LNCAP (cell line): Measurements from ENCODE around the gene CNTLN.

Experiments
- TF ChIP-seq, protein P1 (sequence below): fragments of 450-650 bp; IDR thresholded peaks from 2 replicates; pipeline ENCODE4 v1.5.1; 2017; ENCODE audit warnings: mild to moderate bottlenecking

The CNTLN gene

DNA sequence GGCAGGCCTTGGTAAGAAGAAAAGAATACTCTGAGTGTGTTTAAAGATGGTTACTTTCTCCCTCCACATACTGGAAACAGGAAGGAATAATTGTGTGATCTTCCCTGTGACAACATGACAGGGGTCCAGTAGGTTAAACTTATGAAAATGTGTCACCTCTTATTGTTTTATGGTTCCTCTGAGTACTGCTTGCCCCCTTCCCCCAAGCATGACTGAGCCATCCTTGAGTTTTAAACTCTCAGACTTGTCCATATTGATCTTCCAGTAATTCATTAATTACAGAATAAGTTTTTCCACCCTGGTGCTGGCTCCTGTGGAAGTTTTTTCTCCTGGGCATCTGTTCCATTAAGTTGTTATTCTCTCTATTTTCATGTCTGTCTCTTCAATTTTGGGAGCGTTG lies 95.8 kb downstream of the CNTLN start:
- TF ChIP-seq, protein P1, sequence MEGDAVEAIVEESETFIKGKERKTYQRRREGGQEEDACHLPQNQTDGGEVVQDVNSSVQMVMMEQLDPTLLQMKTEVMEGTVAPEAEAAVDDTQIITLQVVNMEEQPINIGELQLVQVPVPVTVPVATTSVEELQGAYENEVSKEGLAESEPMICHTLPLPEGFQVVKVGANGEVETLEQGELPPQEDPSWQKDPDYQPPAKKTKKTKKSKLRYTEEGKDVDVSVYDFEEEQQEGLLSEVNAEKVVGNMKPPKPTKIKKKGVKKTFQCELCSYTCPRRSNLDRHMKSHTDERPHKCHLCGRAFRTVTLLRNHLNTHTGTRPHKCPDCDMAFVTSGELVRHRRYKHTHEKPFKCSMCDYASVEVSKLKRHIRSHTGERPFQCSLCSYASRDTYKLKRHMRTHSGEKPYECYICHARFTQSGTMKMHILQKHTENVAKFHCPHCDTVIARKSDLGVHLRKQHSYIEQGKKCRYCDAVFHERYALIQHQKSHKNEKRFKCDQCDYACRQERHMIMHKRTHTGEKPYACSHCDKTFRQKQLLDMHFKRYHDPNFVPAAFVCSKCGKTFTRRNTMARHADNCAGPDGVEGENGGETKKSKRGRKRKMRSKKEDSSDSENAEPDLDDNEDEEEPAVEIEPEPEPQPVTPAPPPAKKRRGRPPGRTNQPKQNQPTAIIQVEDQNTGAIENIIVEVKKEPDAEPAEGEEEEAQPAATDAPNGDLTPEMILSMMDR = no peak

DNA sequence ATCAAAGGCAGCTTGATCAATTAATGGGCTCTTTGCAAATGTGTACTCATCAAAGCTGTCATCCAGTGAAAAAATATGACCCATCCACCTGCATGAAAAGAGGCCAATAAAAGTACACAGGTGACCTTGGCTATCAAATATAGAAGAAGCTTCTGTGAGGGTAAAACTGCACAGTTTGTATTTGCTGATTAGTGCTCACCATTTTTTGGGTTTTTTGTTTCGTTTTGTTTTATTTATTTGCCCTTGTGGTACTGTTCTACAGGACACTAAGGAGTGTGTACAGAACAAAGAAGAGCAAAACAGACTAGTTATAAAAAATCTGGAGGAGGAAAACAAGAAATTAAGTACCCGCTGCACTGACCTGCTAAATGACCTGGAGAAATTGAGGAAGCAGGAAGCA lies 101.3 kb downstream of the CNTLN start:
- TF ChIP-seq, protein P1 = no peak

DNA sequence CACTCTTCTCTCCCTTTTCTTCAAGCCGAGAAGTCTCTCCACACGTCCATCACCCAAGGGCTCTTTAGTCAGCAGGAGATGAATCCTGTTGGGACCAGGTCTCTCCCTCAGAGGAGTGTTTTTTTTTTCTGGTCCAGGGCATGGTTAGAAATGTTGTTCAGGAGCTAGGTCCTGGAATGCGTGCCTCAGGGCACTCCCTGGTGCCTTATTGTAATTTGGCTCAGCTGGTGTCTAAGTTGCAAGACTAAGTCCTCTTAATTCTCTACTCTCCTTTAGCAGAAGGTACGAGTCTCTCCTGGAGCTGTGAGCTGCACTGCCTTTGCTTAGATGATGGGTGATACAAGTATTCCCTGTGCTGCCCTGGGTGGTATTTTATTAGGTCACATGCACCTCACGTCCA lies 111.9 kb downstream of the CNTLN start:
- TF ChIP-seq, protein P1 = no peak

DNA sequence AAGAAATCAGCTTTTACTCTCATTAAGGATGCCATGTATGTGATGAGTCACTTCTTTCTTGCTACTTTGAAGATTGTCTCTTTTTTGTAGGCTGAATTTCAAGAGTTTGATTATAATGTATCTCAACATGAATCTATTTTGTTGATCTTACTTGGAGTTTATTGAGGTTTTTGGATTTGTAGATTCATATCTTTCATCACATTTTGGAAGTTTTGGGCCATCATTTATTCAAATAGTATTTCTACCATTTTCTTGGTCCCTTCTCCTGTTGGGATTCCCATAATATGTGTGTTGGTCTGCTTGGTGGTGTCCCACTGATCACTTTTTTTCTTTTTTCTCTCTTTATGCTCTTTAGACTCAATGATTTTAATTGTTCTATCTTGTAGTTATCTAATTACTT lies 116.3 kb downstream of the CNTLN start:
- TF ChIP-seq, protein P1 = no peak

DNA sequence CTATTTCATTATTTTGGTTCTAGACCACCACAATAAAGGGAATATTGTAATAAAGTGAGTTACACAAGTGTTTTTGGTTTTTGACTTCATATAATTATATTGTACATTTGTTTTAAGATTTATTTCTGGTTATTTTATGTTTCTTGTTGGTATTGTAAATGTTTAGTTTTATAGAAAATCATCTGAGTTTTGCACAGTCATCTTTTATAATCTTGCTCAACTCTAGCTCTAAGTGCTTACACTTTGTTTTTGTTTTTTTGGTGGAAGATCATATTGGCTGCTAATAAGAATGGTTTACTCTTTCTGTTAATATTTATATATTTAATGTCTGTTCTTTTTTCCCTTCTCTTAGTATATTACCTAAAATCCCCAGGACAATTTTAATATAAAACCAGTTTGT lies 135.0 kb downstream of the CNTLN start:
- TF ChIP-seq, protein P1 = no peak

DNA sequence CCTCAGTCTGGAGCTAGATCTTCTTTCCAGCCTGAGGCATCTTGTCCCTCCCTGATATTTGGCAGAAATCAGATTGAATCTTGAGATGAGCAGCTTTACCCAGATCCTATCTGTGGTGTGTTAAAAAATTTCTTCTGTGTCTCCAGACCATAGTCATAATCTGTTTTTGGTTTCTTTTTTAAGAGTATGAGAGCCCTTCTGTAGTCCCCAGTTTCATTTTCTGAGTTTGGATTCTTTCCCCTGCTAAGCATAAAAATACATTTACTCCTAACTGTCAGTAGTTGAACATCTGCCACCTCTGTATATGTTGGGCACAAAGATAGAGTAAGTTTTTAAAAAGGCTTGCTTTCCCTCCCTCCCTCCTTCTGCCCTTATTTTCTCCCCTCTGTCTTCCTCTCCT lies 137.7 kb downstream of the CNTLN start:
- TF ChIP-seq, protein P1 = no peak

DNA sequence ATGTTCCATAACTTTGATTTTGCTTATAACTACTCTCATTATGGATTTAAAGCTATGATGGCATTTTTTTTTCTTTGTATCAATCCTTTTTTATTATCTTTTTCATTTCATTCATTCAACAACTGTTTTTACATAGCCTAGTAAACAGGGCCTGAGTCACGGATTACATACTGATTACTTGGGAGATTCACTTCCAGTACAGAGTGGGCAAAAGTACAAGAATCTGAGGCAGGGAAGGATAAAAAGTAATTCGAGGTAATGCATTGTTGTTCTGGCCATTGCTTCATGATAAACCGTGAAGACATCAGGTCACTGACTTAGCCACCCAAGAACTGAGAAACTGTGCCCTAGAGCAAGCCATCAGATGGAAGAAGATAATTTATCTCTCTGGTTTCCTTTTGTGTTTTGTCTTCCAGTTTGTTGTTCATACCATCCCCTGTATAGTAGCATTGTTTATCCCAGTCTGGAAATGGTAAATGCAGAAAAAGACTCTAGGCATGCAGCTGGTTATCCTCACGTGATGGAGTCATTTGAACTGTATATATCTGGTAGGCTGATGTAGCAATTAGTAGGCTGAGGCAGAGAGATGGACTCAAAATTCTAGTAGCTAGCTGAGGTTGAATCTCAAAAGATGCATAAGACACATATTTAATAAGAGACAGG lies 145.6 kb downstream of the CNTLN start:
- TF ChIP-seq, protein P1 = no peak

DNA sequence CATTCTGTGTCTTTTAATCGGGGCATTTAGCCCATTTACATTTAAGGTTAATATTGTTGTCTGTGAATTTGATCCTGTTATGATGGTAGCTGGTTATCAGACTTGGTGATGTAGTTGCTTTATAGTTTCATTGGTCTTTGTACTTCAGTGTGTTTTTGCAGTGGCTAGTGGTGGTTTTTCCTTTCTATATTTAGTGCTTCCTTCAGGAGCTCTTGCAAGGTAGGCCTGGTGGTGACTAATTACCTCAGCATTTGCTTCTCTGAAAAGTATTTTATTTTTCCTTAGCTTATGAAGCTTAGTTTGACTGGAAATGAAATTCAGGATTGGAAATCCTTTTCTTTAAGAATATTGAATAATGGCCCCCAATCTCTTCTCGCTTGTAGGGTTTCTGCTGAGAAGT lies 156.9 kb downstream of the CNTLN start:
- TF ChIP-seq, protein P1 = no peak
